ENCODE measurements around the gene SLC1A3.

SLC1A3 gene

GRCh38 chr5:36685631-36686288 is 79.4 kb downstream of the SLC1A3 start:
- DNase-seq (ENCODE audit: low read depth) = no peak

- no peak for DNase-seq (ENCODE audit: low read depth)
These were observed 80.5 kb downstream of the SLC1A3 start for GRCh38 chr5:36686881-36687280.

GRCh38 chr5:36688722-36689121 is 82.3 kb downstream of the SLC1A3 start:
- no peak for DNase-seq (ENCODE audit: low read depth)

GRCh38 chr5:36689225-36689624 is 82.8 kb downstream of the SLC1A3 start:
- DNase-seq (ENCODE audit: low read depth) = no peak

GRCh38 chr5:36690041-36690961 is 83.9 kb downstream of the SLC1A3 start:
- peak; percentile 64 for DNase-seq (ENCODE audit: low read depth)

GRCh38 chr5:36691226-36691625 is 84.8 kb downstream of the SLC1A3 start:
- DNase-seq (ENCODE audit: low read depth) = no peak

GRCh38 chr5:36691696-36692371 is 85.4 kb downstream of the SLC1A3 start:
- no peak for DNase-seq (ENCODE audit: low read depth)

- DNase-seq (ENCODE audit: low read depth) = peak; percentile 36
These were observed 86.7 kb downstream of the SLC1A3 start for GRCh38 chr5:36692791-36693763.

GRCh38 chr5:36694351-36694750 is 87.9 kb downstream of the SLC1A3 start:
- no peak for DNase-seq (ENCODE audit: low read depth)

- DNase-seq (ENCODE audit: low read depth) = peak; percentile 16
These were observed 89.8 kb downstream of the SLC1A3 start for GRCh38 chr5:36696059-36696673.

- DNase-seq (ENCODE audit: low read depth) = no peak
These were observed 91.6 kb downstream of the SLC1A3 start for GRCh38 chr5:36698031-36698430.

- no peak for DNase-seq (ENCODE audit: low read depth)
These were observed 94.8 kb downstream of the SLC1A3 start for GRCh38 chr5:36701085-36701698.

- DNase-seq (ENCODE audit: low read depth) = no peak
These were observed 96.9 kb downstream of the SLC1A3 start for GRCh38 chr5:36703245-36703860.

GRCh38 chr5:36704131-36704530 is 97.7 kb downstream of the SLC1A3 start:
- no peak for DNase-seq (ENCODE audit: low read depth)

GRCh38 chr5:36705055-36705454 is 98.6 kb downstream of the SLC1A3 start:
- DNase-seq (ENCODE audit: low read depth) = no peak

- no peak for DNase-seq (ENCODE audit: low read depth)
These were observed 100.3 kb downstream of the SLC1A3 start for GRCh38 chr5:36706662-36707061.

- no peak for DNase-seq (ENCODE audit: low read depth)
These were observed 102.6 kb downstream of the SLC1A3 start for GRCh38 chr5:36708996-36709395.

- DNase-seq (ENCODE audit: low read depth) = no peak
These were observed 103.6 kb downstream of the SLC1A3 start for GRCh38 chr5:36710039-36710438.

- no peak for DNase-seq (ENCODE audit: low read depth)
These were observed 106.3 kb downstream of the SLC1A3 start for GRCh38 chr5:36712706-36713105.

- DNase-seq (ENCODE audit: low read depth) = no peak
These were observed 107.1 kb downstream of the SLC1A3 start for GRCh38 chr5:36713541-36713940.
